Endothelial cell of umbilical vein (primary cell): ENCODE data around the gene FILIP1. TPM values are rescaled to one million over a fixed set of nuclear protein-coding genes. Genes with fewer than 3 reads are reported as not detected.

Experiments used
- BruUV-seq: library from RNA; stranded (reverse); fragments of 400-500 nt; replicated peaks from 2 replicates; lab custom pipeline; 2021; lab: Mats Ljungman, UMichigan
- CTCF ChIA-PET: fragments of 300-600, 350-600 bp; sonication (Branson Sonifier 250); formaldehyde crosslinking; loops from one replicate; lab custom pipeline; 2021; ENCODE audit warnings: antibody characterized with exemption, inconsistent platforms; lab: Charles Lee
- POLR2A ChIA-PET: fragments of 300-600, 350-600 bp; sonication (Branson Sonifier 250); formaldehyde crosslinking; loops from one replicate; lab custom pipeline; 2021; ENCODE audit warnings: antibody characterized with exemption, inconsistent platforms; lab: Charles Lee
- DNase-seq: peaks from one replicate; pipeline ENCODE4 v3.0.0-alpha.2; 2011; ENCODE audit warnings: low read depth, low spot score
- FAIRE-seq: peaks from 2 replicates; lab custom pipeline; 2011; peaks lifted over from hg19 to GRCh38; lab: Jason Lieb, UNC
- H2AFZ ChIP-seq: 2 replicates; pipeline ENCODE4 v1.6.0; 2012; ENCODE audit warnings: low read depth, low read length, control low read depth, inconsistent platforms
- H3K27ac ChIP-seq: 2 replicates; pipeline ENCODE4 v1.5.1; 2011; ENCODE audit warnings: low read depth, mild to moderate bottlenecking, control low read depth, low read length, moderate library complexity; ENCODE audit not compliant: insufficient read depth
- H3K27me3 ChIP-seq, 2 experiments: 2 replicates each; pipeline versions ENCODE4 v1.6.0 to v1.6.1; 2011; ENCODE audit warnings: low read length in 2 of 2, mixed read lengths in 1 of 2; ENCODE audit not compliant: control insufficient read depth in 2 of 2, insufficient read depth in 2 of 2
- H3K36me3 ChIP-seq, 2 experiments: 2 replicates in 1 of 2; 3 replicates in 1 of 2; pipeline ENCODE4 v1.5.1; 2011; ENCODE audit warnings: low read length in 2 of 2, mild to moderate bottlenecking in 1 of 2, moderate library complexity in 1 of 2; ENCODE audit not compliant: control insufficient read depth in 2 of 2, insufficient read depth in 2 of 2; ENCODE audit errors: extremely low read depth in 1 of 2
- H3K4me1 ChIP-seq: 3 replicates; pipeline ENCODE4 v1.5.1; 2011; ENCODE audit warnings: mild to moderate bottlenecking, low read length; ENCODE audit not compliant: control insufficient read depth, insufficient read depth; ENCODE audit errors: extremely low read depth
- H3K4me2 ChIP-seq: 2 replicates; pipeline ENCODE4 v1.6.1; 2011; ENCODE audit warnings: low read length, control low read depth, mixed read lengths; ENCODE audit not compliant: insufficient read depth
- H3K4me3 ChIP-seq, 3 experiments: fragments of 200-600 bp in 1 of 3; sonication (generic), shearing (Covaris generic) in 1 of 3; replicated peaks in 1 of 3; 2 replicates each; pipeline ENCODE4 v1.5.1; 2011 to 2016; ENCODE audit warnings: control low read depth in 3 of 3, low read length in 3 of 3, mild to moderate bottlenecking in 2 of 3, inconsistent platforms in 1 of 3, low read depth in 1 of 3, moderate library complexity in 1 of 3; ENCODE audit not compliant: insufficient read depth in 1 of 3
- H3K79me2 ChIP-seq: 2 replicates; pipeline ENCODE4 v1.6.0; 2012; ENCODE audit warnings: low read length, inconsistent platforms; ENCODE audit not compliant: control insufficient read depth, insufficient read depth
- H3K9ac ChIP-seq: replicated peaks from 2 replicates; pipeline ENCODE3; 2011; ENCODE audit warnings: low read length, control low read depth; ENCODE audit not compliant: insufficient read depth; ENCODE audit errors: extremely low read depth
- H3K9me1 ChIP-seq: replicated peaks from 3 replicates; pipeline ENCODE4 v1.6.0; 2011; ENCODE audit warnings: mild to moderate bottlenecking, low read length; ENCODE audit not compliant: control insufficient read depth, insufficient read depth; ENCODE audit errors: extremely low read depth
- H3K9me3 ChIP-seq: replicated peaks from 2 replicates; pipeline ENCODE4 v1.5.1; 2012; ENCODE audit warnings: low read length, inconsistent platforms; ENCODE audit not compliant: control insufficient read depth, insufficient read depth
- H4K20me1 ChIP-seq: replicated peaks from 2 replicates; pipeline ENCODE3; 2011; ENCODE audit warnings: mild to moderate bottlenecking, low read length; ENCODE audit not compliant: control insufficient read depth, insufficient read depth; ENCODE audit errors: extremely low read depth
- EZH2 ChIP-seq: IDR thresholded peaks from 2 replicates; pipeline ENCODE4 v1.6.1; 2012; ENCODE audit warnings: borderline replicate concordance, low read depth, mild to moderate bottlenecking, moderate library complexity, low read length, inconsistent platforms; ENCODE audit not compliant: severe bottlenecking
- FOS ChIP-seq: IDR thresholded peaks from 2 replicates; pipeline ENCODE4 v1.6.1; 2011; ENCODE audit warnings: mild to moderate bottlenecking, low read length, moderate library complexity, borderline replicate concordance; ENCODE audit not compliant: insufficient read depth
- GATA2 ChIP-seq: IDR thresholded peaks from 2 replicates; pipeline ENCODE4 v1.7.0; 2011; ENCODE audit warnings: low read depth, mild to moderate bottlenecking, moderate library complexity, mixed read lengths, low read length; ENCODE audit not compliant: insufficient read length, insufficient read depth
- JUN ChIP-seq: IDR thresholded peaks from 2 replicates; pipeline ENCODE4 v1.6.1; 2011; ENCODE audit warnings: borderline replicate concordance, low read depth; ENCODE audit not compliant: insufficient read length, insufficient read depth
- MYC ChIP-seq: IDR thresholded peaks from one replicate; pipeline ENCODE4 v1.6.1; 2011; ENCODE audit warnings: mild to moderate bottlenecking, low read depth, low read length
- POLR2A ChIP-seq: IDR thresholded peaks from 2 replicates; pipeline ENCODE4 v1.6.1; 2012; ENCODE audit warnings: low read depth, mild to moderate bottlenecking, control low read depth, low read length
- POLR2AphosphoS5 ChIP-seq: IDR thresholded peaks from 2 replicates; pipeline ENCODE4 v1.6.1; 2012; ENCODE audit warnings: low read depth, mild to moderate bottlenecking, control low read depth, low read length, moderate library complexity; ENCODE audit not compliant: insufficient read depth
- dilution Hi-C: fragments of 300-500 bp; cut with MboI; formaldehyde crosslinking; loops from one replicate; pipeline ENCODE4 v1.15.0; 2019; ENCODE audit warnings: low sequenced_read_pairs; ENCODE audit not compliant: extremely low pct_ligation_motif_present
- intact Hi-C: fragments of 100-400 bp; cut with micrococcal nuclease; formaldehyde crosslinking; loops from one replicate; pipeline ENCODE4 v1.10.0; 2022
- polyA plus RNA-seq, 4 experiments: library from polyadenylated mRNA; depleted of rRNA in 3 of 4; stranded (reverse) in 3 of 4; unstranded in 1 of 4; fragments of >200 nt; gene quantifications; 2 replicates each; pipeline versions ENCODE4 v1.2.1 to v1.2.3, GENCODE V29; 2011 to 2012; ENCODE audit warnings: missing spikeins in 1 of 4
- total RNA-seq: library from RNA; stranded (reverse); gene quantifications from 2 replicates; pipeline ENCODE4 v1.2.3, GENCODE V29; 2021
- TF ChIP-seq, protein P1 (sequence below): IDR thresholded peaks from 2 replicates; pipeline ENCODE4 v1.6.1; 2011; ENCODE audit not compliant: insufficient read depth, insufficient read length
- TF ChIP-seq, protein P2 (sequence below), 2 donors: IDR thresholded peaks; 1 replicate in 1 of 2; 2 replicates in 1 of 2; pipeline ENCODE4 v1.5.1; 2011; ENCODE audit warnings: low read length in 2 of 2, mild to moderate bottlenecking in 2 of 2, moderate library complexity in 2 of 2, control low read depth in 1 of 2, inconsistent platforms in 1 of 2, low read depth in 1 of 2; ENCODE audit not compliant: insufficient read depth in 1 of 2; ENCODE audit errors: extremely low read depth in 1 of 2

Gene FILIP1
- total and polyA plus RNA-seq, 2 donors (not counting 3 experiments of a cell fraction or from before 2014, with no cell fraction given): 2.8 to 13.7 TPM

DNA sequence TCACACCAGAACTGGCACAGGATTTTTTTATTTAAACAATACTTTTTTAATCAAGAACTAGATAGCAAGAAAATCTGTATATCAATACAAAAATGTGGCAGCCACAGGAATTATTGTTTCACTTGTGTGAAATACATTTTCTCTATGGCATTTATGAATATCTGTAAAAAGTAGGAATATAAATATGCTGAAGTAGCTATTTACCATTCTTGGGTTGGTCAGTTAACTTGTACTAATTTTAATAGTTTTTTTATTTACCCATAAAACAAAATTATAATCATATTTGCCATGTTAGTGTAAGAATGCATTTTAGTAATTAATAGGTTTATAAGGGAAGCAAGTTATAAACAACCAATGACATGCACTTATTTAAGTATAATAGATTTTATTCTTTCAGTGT lies 177.6 kb downstream of the FILIP1 start:
- no peaks in the 10 kb centered on the region for H3K9me3 ChIP-seq
- H3K9ac ChIP-seq: no peak overlapping the region
- no peak overlapping the region for H3K27ac ChIP-seq
- no peak overlapping the region for H2AFZ ChIP-seq
- CTCF ChIA-PET: interaction anchor here (1.5 to 3.2 kb wide), 3 partner anchors 11 to 208 kb away, joined by 5 to 13 read pairs (median 9); no protein-coding TSS in a partner anchor
- intact Hi-C loops (no loop called here), dilution Hi-C loops (loop anchor here (25.0 kb wide), 1 partner anchor 221 kb away; no protein-coding TSS in a partner anchor)
- FAIRE-seq (no peak), DNase-seq (no peak)
- H3K9me1 ChIP-seq: no peaks in the 10 kb centered on the region
- TF ChIP-seq JUN (no peak), POLR2AphosphoS5 (no peak), EZH2 (no peak), POLR2A (no peak), FOS (no peak), MYC (no peak), GATA2 (no peak)
- TF ChIP-seq, protein P1, sequence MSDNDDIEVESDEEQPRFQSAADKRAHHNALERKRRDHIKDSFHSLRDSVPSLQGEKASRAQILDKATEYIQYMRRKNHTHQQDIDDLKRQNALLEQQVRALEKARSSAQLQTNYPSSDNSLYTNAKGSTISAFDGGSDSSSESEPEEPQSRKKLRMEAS: no peak
- TF ChIP-seq, protein P2, sequence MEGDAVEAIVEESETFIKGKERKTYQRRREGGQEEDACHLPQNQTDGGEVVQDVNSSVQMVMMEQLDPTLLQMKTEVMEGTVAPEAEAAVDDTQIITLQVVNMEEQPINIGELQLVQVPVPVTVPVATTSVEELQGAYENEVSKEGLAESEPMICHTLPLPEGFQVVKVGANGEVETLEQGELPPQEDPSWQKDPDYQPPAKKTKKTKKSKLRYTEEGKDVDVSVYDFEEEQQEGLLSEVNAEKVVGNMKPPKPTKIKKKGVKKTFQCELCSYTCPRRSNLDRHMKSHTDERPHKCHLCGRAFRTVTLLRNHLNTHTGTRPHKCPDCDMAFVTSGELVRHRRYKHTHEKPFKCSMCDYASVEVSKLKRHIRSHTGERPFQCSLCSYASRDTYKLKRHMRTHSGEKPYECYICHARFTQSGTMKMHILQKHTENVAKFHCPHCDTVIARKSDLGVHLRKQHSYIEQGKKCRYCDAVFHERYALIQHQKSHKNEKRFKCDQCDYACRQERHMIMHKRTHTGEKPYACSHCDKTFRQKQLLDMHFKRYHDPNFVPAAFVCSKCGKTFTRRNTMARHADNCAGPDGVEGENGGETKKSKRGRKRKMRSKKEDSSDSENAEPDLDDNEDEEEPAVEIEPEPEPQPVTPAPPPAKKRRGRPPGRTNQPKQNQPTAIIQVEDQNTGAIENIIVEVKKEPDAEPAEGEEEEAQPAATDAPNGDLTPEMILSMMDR (IDR thresholded peaks at IDR 0.05; ENCODE audit: extremely low read depth in 1 of 2, insufficient read depth in 1 of 2, low read depth in 1 of 2, low read length in 2 of 2): no peak
- H3K36me3 ChIP-seq: no peaks in the 10 kb centered on the region
- peaks cover 10% of the 10 kb centered on the region for H3K4me1 ChIP-seq
- H3K4me2 ChIP-seq: no peak overlapping the region
- H4K20me1 ChIP-seq: no peaks in the 10 kb centered on the region
- BruUV-seq: no TSS peak
- POLR2A ChIA-PET: no interaction called here
- H3K27me3 ChIP-seq: peaks cover 0 to 11% of the 10 kb centered on the region in 2 experiments
- H3K4me3 ChIP-seq: no peak overlapping the region
- no peaks in the 10 kb centered on the region for H3K79me2 ChIP-seq
